HepG2 (cell line): ENCODE results near the gene CASD1. TPM values are rescaled to one million over a fixed set of nuclear protein-coding genes. Genes with fewer than 3 reads are reported as not detected.

Experiments used
- AGO1 ChIP-seq: fragments of 200-400 bp; formaldehyde crosslinking; IDR thresholded peaks from 2 replicates; pipeline ENCODE4 v1.6.1; 2017; ENCODE audit warnings: mild to moderate bottlenecking, low read depth, low read length, moderate library complexity; ENCODE audit not compliant: poor library complexity, severe bottlenecking
- ATRX ChIP-seq: sonication (generic); formaldehyde crosslinking; IDR thresholded peaks from 2 replicates; pipeline ENCODE4 v1.4.0; 2020; ENCODE audit warnings: missing genetic modification reagents, borderline replicate concordance
- DPF2 ChIP-seq: sonication (generic); formaldehyde crosslinking; IDR thresholded peaks from 2 replicates; pipeline ENCODE4 v1.4.0; 2020; ENCODE audit warnings: mild to moderate bottlenecking, low read depth, missing genetic modification reagents, borderline replicate concordance
- ELF3 ChIP-seq: IDR thresholded peaks from 2 replicates; pipeline ENCODE4 v1.6.1; 2016; ENCODE audit warnings: missing genetic modification reagents, missing compliant biosample characterization
- HBP1 ChIP-seq: IDR thresholded peaks from 2 replicates; pipeline ENCODE4 v1.6.1; 2016; ENCODE audit warnings: low read depth, control low read depth
- HMGA1 ChIP-seq: sonication (generic); formaldehyde crosslinking; conservative IDR thresholded peaks from 2 replicates; pipeline ENCODE4 v1.4.0; 2020; ENCODE audit warnings: missing genetic modification reagents
- KDM3A ChIP-seq: IDR thresholded peaks from 2 replicates; pipeline ENCODE4 v1.6.1; 2018; ENCODE audit warnings: low read depth, missing compliant biosample characterization
- KLF12 ChIP-seq: sonication (generic); formaldehyde crosslinking; IDR thresholded peaks from 2 replicates; pipeline ENCODE4 v1.4.0; 2020; ENCODE audit warnings: missing genetic modification reagents, borderline replicate concordance
- MAZ ChIP-seq, 2 experiments: sonication (generic) in 1 of 2; formaldehyde crosslinking in 1 of 2; IDR thresholded peaks; 2 replicates each; pipeline versions ENCODE4 v1.5.0 to v1.6.1; 2012 to 2020; ENCODE audit warnings: low read depth in 2 of 2, mild to moderate bottlenecking in 2 of 2, borderline replicate concordance in 1 of 2, improper control_type of control experiment in 1 of 2, low read length in 1 of 2, missing genetic modification reagents in 1 of 2, moderate library complexity in 1 of 2
- NR2F1 ChIP-seq, 2 experiments: fragments of 450-650 bp in 1 of 2; formaldehyde crosslinking in 1 of 2; IDR thresholded peaks; 2 replicates each; pipeline versions ENCODE4 v1.5.0 to v1.6.1; 2016 to 2020; ENCODE audit warnings: mild to moderate bottlenecking in 1 of 2, missing compliant biosample characterization in 1 of 2, missing genetic modification reagents in 1 of 2, moderate library complexity in 1 of 2
- RBFOX2 ChIP-seq: fragments of 200-400 bp; formaldehyde crosslinking; IDR thresholded peaks from 2 replicates; pipeline ENCODE4 v1.6.1; 2017; ENCODE audit warnings: low read depth, mild to moderate bottlenecking, low read length
- TEAD2 ChIP-seq: sonication (generic); formaldehyde crosslinking; IDR thresholded peaks from 2 replicates; pipeline ENCODE4 v1.9.0; 2021; ENCODE audit warnings: missing genetic modification reagents
- TRIM22 ChIP-seq: fragments of 450-650 bp; IDR thresholded peaks from 2 replicates; pipeline ENCODE4 v1.6.1; 2017
- TRIM24 ChIP-seq: sonication (generic); formaldehyde crosslinking; IDR thresholded peaks from 2 replicates; pipeline ENCODE4 v1.8.0; 2022; ENCODE audit warnings: mild to moderate bottlenecking, missing genetic modification reagents
- ZFP90 ChIP-seq: sonication (generic); formaldehyde crosslinking; IDR thresholded peaks from 2 replicates; pipeline ENCODE4 v1.8.0; 2022; ENCODE audit warnings: missing genetic modification reagents, mild to moderate bottlenecking, inconsistent platforms, borderline replicate concordance
- ZNF18 ChIP-seq: sonication (generic); formaldehyde crosslinking; IDR thresholded peaks from 2 replicates; pipeline ENCODE4 v1.8.0; 2022; ENCODE audit warnings: mild to moderate bottlenecking, missing genetic modification reagents; ENCODE audit not compliant: insufficient replicate concordance
- ZNF615 ChIP-seq: sonication (generic); formaldehyde crosslinking; IDR thresholded peaks from 2 replicates; pipeline ENCODE4 v1.5.0; 2020; ENCODE audit warnings: mild to moderate bottlenecking, missing genetic modification reagents, borderline replicate concordance
- ZNF709 ChIP-seq: sonication (generic); formaldehyde crosslinking; IDR thresholded peaks from 2 replicates; pipeline ENCODE4 v1.5.0; 2020; ENCODE audit warnings: mild to moderate bottlenecking, missing genetic modification reagents
- ZNF773 ChIP-seq: sonication (generic); formaldehyde crosslinking; IDR thresholded peaks from 2 replicates; pipeline ENCODE4 v1.4.0; 2020; ENCODE audit warnings: missing genetic modification reagents, borderline replicate concordance
- polyA plus RNA-seq, 8 experiments: library from polyadenylated mRNA; depleted of rRNA in 3 of 8; stranded (reverse) in 7 of 8; unstranded in 1 of 8; fragments of >200 nt; fragmentation: Illumina TruSeq in 4 of 8; extraction: Trizol in 4 of 8; gene quantifications; 2 replicates each; pipeline versions ENCODE4 v1.2.1 to v1.2.3, GENCODE V29; 2011 to 2016; ENCODE audit warnings: low read depth in 4 of 8, missing spikeins in 1 of 8, mixed read lengths in 1 of 8; ENCODE audit not compliant: insufficient read depth in 1 of 8
- total RNA-seq, 5 experiments: library from RNA; depleted of rRNA; stranded (reverse); fragments of >200 nt; fragmentation: Illumina TruSeq; extraction: Trizol; gene quantifications; 2 replicates each; pipeline ENCODE4 v1.2.3, GENCODE V29; 2016; ENCODE audit warnings: low read depth in 1 of 5
- TF ChIP-seq, protein P1 (sequence below): sonication (generic); formaldehyde crosslinking; IDR thresholded peaks from 2 replicates; pipeline ENCODE4 v1.4.0; 2020; ENCODE audit warnings: missing genetic modification reagents
- TF ChIP-seq, protein P2 (sequence below): sonication (generic); formaldehyde crosslinking; IDR thresholded peaks from 2 replicates; pipeline ENCODE4 v1.4.0; 2020; ENCODE audit warnings: mild to moderate bottlenecking, missing genetic modification reagents

The CASD1 gene
- total and polyA plus RNA-seq, 2 of the 13 experiments (the other 11 are each of a cell fraction or from before 2014, with no cell fraction given) = 22.9 to 32.6 TPM

GRCh38 chr7:94509887-94510581 lies 425 bp downstream of the CASD1 start (continued):
- TF ChIP-seq AGO1 (no peak), HMGA1 (CRISPR knock-in tag) (no peak), KDM3A (CRISPR knock-in tag) (peak; percentile 29; the same call in 1 of the 2 replicates), ELF3 (CRISPR knock-in tag) (peak; percentile 65), ZFP90 (CRISPR knock-in tag) (peak; percentile 34; the same call in 1 of the 2 replicates), ZNF709 (CRISPR knock-in tag) (peak; percentile 81), HBP1 (CRISPR knock-in tag) (no peak), ZNF615 (CRISPR knock-in tag) (no peak), RBFOX2 (peak; percentile 96), KLF12 (CRISPR knock-in tag) (peak; percentile 40; the same call in 1 of the 2 replicates), DPF2 (no peak), TRIM22 (no peak), ATRX (CRISPR knock-in tag) (no peak), ZNF18 (CRISPR knock-in tag) (peak; percentile 74), TRIM24 (CRISPR knock-in tag) (no peak), TEAD2 (CRISPR knock-in tag) (no peak), ZNF773 (CRISPR knock-in tag) (0 out of 2 replicates have a peak, but pooled peaks have one; percentile 26), NR2F1 (CRISPR knock-in tag; IDR thresholded peaks at IDR 0.05) (no peak), MAZ (IDR thresholded peaks at IDR 0.05; ENCODE audit: borderline replicate concordance, low read depth, low read length) (0 out of 2 replicates have a peak, but pooled peaks have one; percentile 18), MAZ (CRISPR knock-in tag; IDR thresholded peaks at IDR 0.05; ENCODE audit: low read depth) (0 out of 2 replicates have a peak, but pooled peaks have one; percentile 42)
- TF ChIP-seq, protein P1, sequence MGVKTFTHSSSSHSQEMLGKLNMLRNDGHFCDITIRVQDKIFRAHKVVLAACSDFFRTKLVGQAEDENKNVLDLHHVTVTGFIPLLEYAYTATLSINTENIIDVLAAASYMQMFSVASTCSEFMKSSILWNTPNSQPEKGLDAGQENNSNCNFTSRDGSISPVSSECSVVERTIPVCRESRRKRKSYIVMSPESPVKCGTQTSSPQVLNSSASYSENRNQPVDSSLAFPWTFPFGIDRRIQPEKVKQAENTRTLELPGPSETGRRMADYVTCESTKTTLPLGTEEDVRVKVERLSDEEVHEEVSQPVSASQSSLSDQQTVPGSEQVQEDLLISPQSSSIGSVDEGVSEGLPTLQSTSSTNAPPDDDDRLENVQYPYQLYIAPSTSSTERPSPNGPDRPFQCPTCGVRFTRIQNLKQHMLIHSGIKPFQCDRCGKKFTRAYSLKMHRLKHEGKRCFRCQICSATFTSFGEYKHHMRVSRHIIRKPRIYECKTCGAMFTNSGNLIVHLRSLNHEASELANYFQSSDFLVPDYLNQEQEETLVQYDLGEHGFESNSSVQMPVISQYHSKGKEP (CRISPR knock-in tag) = peak; percentile 34; the same call in 1 of the 2 replicates
- TF ChIP-seq, protein P2, sequence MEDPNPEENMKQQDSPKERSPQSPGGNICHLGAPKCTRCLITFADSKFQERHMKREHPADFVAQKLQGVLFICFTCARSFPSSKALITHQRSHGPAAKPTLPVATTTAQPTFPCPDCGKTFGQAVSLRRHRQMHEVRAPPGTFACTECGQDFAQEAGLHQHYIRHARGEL (CRISPR knock-in tag) = no peak
